ENCODE measurements around the gene ADAD2.

DNA sequence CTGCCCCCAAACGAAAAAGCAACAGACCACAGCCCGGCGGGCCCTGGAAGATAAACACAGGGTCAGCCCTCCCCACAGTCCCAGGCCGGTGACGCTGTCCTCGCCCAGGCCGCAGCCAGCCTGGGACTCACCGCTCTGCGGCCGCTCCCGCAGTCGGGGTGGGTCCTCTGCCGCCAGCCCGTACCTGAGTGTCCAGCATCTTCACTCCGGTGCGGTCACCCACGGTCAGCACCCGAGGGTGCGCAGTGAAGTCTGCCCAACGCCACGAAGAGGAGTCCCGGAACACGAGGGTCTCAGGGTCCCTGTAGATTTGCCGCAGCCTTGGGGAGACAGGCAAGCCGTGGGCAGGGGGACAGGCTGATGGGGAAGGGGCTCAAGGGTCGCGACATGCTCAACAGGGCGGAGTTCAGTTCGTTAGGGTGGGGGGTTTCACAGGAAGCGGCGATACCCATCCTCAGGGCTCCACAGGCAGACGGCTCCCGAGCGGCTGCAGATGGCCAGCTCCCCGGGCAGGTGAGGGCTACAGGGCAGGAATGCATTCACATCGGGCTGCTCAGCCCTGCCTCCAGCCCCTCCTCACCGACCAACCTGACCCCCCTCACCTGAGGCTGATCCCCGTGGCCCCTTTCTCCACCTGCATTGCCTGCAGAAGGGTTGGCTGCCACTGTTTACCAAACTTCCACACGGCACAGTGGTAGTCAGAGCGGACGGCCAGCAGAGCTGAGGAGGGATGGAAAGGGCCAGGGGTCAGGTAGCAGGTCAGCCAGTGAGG, 9.6 kb upstream of the ADAD2 start:
- TF ChIP-seq ZNF140 (tag by site-specific recombination; IDR thresholded peaks at IDR 0.05): no peak
- TF ChIP-seq, protein P1, sequence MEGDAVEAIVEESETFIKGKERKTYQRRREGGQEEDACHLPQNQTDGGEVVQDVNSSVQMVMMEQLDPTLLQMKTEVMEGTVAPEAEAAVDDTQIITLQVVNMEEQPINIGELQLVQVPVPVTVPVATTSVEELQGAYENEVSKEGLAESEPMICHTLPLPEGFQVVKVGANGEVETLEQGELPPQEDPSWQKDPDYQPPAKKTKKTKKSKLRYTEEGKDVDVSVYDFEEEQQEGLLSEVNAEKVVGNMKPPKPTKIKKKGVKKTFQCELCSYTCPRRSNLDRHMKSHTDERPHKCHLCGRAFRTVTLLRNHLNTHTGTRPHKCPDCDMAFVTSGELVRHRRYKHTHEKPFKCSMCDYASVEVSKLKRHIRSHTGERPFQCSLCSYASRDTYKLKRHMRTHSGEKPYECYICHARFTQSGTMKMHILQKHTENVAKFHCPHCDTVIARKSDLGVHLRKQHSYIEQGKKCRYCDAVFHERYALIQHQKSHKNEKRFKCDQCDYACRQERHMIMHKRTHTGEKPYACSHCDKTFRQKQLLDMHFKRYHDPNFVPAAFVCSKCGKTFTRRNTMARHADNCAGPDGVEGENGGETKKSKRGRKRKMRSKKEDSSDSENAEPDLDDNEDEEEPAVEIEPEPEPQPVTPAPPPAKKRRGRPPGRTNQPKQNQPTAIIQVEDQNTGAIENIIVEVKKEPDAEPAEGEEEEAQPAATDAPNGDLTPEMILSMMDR (tag by site-specific recombination; IDR thresholded peaks at IDR 0.05): no peak
- no peak for TF ChIP-seq YY1 (tag by site-specific recombination; IDR thresholded peaks at IDR 0.05)
- TF ChIP-seq, protein P2, sequence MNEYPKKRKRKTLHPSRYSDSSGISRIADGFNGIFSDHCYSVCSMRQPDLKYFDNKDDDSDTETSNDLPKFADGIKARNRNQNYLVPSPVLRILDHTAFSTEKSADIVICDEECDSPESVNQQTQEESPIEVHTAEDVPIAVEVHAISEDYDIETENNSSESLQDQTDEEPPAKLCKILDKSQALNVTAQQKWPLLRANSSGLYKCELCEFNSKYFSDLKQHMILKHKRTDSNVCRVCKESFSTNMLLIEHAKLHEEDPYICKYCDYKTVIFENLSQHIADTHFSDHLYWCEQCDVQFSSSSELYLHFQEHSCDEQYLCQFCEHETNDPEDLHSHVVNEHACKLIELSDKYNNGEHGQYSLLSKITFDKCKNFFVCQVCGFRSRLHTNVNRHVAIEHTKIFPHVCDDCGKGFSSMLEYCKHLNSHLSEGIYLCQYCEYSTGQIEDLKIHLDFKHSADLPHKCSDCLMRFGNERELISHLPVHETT (tag by site-specific recombination; IDR thresholded peaks at IDR 0.05): no peak
- no peak for TF ChIP-seq ZBTB1 (tag by site-specific recombination; IDR thresholded peaks at IDR 0.05)
- TF ChIP-seq ZBTB44 (tag by site-specific recombination; IDR thresholded peaks at IDR 0.05): no peak
- no peak for TF ChIP-seq ZNF121 (tag by site-specific recombination; IDR thresholded peaks at IDR 0.05)
- TF ChIP-seq ZNF629 (tag by site-specific recombination; IDR thresholded peaks at IDR 0.05): no peak
- no peak for TF ChIP-seq REPIN1 (tag by site-specific recombination; IDR thresholded peaks at IDR 0.05; ENCODE audit: low read depth)
- no peak for TF ChIP-seq ZNF701 (tag by site-specific recombination; IDR thresholded peaks at IDR 0.05)
- no peak for TF ChIP-seq ZNF274 (IDR thresholded peaks at IDR 0.05; ENCODE audit: low read length)
- TF ChIP-seq ZNF274 (tag by site-specific recombination; IDR thresholded peaks at IDR 0.05; ENCODE audit: borderline replicate concordance): no peak
- no peak for TF ChIP-seq ZBTB21 (tag by site-specific recombination; IDR thresholded peaks at IDR 0.05)
- TF ChIP-seq ZNF239 (tag by site-specific recombination; IDR thresholded peaks at IDR 0.05): no peak

Measured in HEK293 (cell line).